GM06990 (cell line): ENCODE results near the gene CXorf66.
"Not testable (repeated sequence)": the region's sequence is repeated elsewhere in the genome, so short reads cannot be mapped to it uniquely, and the experiment has no call there.

Experiments used
- DNase-seq: peaks from one replicate; pipeline ENCODE4 v3.0.0-alpha.2; 2011; ENCODE audit not compliant: insufficient read length; ENCODE audit errors: extremely low read depth
- H3K27me3 ChIP-seq: replicated peaks from 2 replicates; pipeline ENCODE4 v1.6.0; 2011; ENCODE audit warnings: low read length; ENCODE audit not compliant: control insufficient read depth, insufficient read depth
- H3K36me3 ChIP-seq: 2 replicates; pipeline ENCODE4 v1.5.1; 2011; ENCODE audit warnings: low read length; ENCODE audit not compliant: control insufficient read depth, insufficient read depth
- H3K4me3 ChIP-seq: replicated peaks from 2 replicates; pipeline ENCODE4 v1.5.1; 2011; ENCODE audit warnings: low read depth, mild to moderate bottlenecking, control low read depth, low read length
- CTCF ChIP-seq: IDR thresholded peaks from 2 replicates; pipeline ENCODE4 v1.5.1; 2011; ENCODE audit warnings: low read length, control low read depth, mild to moderate bottlenecking, inconsistent platforms; ENCODE audit not compliant: insufficient read depth, poor library complexity, severe bottlenecking

The CXorf66 gene

GRCh38 chrX:139924696-139925095 is 40.6 kb downstream of the CXorf66 start:
- H3K36me3 ChIP-seq = no peaks in the 10 kb centered on the region
- no peak overlapping the region for H3K4me3 ChIP-seq
- no peak for DNase-seq
- H3K27me3 ChIP-seq = no peaks in the 10 kb centered on the region
- TF ChIP-seq CTCF = no peak

- no peak for DNase-seq
- no peak overlapping the region for H3K4me3 ChIP-seq
- H3K27me3 ChIP-seq = no peaks in the 10 kb centered on the region
- H3K36me3 ChIP-seq = no peaks in the 10 kb centered on the region
- no peak for TF ChIP-seq CTCF
Measured at GRCh38 chrX:139924069-139924695, 41.1 kb downstream of the CXorf66 start.

GRCh38 chrX:139921142-139921541 is 44.2 kb downstream of the CXorf66 start:
- not testable (repeated sequence) for H3K4me3 ChIP-seq, H3K27me3 ChIP-seq, H3K36me3 ChIP-seq, DNase-seq

- DNase-seq = no peak
- H3K4me3 ChIP-seq = no peak overlapping the region
- TF ChIP-seq CTCF = no peak
- H3K36me3 ChIP-seq = no peaks in the 10 kb centered on the region
- H3K27me3 ChIP-seq = no peaks in the 10 kb centered on the region
Measured at GRCh38 chrX:139920316-139920715, 45.0 kb downstream of the CXorf66 start.

- Histone ChIP-seq H3K36me3 (no peaks in the 10 kb centered on the region), H3K4me3 (no peak overlapping the region), H3K27me3 (no peaks in the 10 kb centered on the region)
- TF ChIP-seq CTCF = no peak
- no peak for DNase-seq
Measured at GRCh38 chrX:139914421-139914820, 50.9 kb downstream of the CXorf66 start.

GRCh38 chrX:139909712-139910111 is 55.6 kb downstream of the CXorf66 start:
- DNase-seq = no peak
- Histone ChIP-seq H3K36me3 (no peaks in the 10 kb centered on the region), H3K27me3 (no peaks in the 10 kb centered on the region), H3K4me3 (no peak overlapping the region)
- no peak for TF ChIP-seq CTCF
